Thyroid gland (tissue), 4 donors: ENCODE measurements around the gene ADAMTS16. TPM values are rescaled to one million over a fixed set of nuclear protein-coding genes. Genes with fewer than 3 reads are reported as not detected.
A peak's percentile ranks its signal among the peaks of the same experiment; 100 is the strongest.

Experiments
- DNase-seq, 2 donors: peaks; one replicate each; pipeline ENCODE4 v3.0.0-alpha.2; 2019
- H3K27ac ChIP-seq, 3 donors: fragments of 200-600 bp; sonication (generic); 1 replicate in 2 of 3; 2 replicates in 1 of 3; pipeline ENCODE4 v1.5.1; 2016 to 2019; ENCODE audit warnings: mild to moderate bottlenecking in 1 of 3, moderate library complexity in 1 of 3
- H3K27me3 ChIP-seq: fragments of 200-600 bp; sonication (generic); one replicate; pipeline ENCODE4 v1.5.1; 2019
- H3K36me3 ChIP-seq, 2 donors: fragments of 200-600 bp; sonication (generic); one replicate each; pipeline ENCODE4 v1.5.1; 2016 to 2019
- H3K4me1 ChIP-seq, 2 donors: fragments of 200-600 bp; sonication (generic); one replicate each; pipeline ENCODE4 v1.5.1; 2017 to 2019
- H3K4me3 ChIP-seq, 3 donors: fragments of 200-600 bp; sonication (generic); replicated peaks in 1 of 3; 1 replicate in 2 of 3; 2 replicates in 1 of 3; pipeline ENCODE4 v1.5.1; 2016; ENCODE audit warnings: mild to moderate bottlenecking in 1 of 3
- H3K9me3 ChIP-seq: fragments of 200-600 bp; sonication (generic); one replicate; pipeline ENCODE4 v1.5.1; 2017
- POLR2A ChIP-seq, 2 donors: fragments of 450-650 bp; IDR thresholded peaks; one replicate each; pipeline ENCODE4 v1.6.1; 2017; ENCODE audit warnings: antibody characterized with exemption in 2 of 2, mild to moderate bottlenecking in 2 of 2, moderate library complexity in 1 of 2
- WGBS, 2 donors: methylation state at CpG; one replicate each; pipeline ENCODE4 v1.1.5; 2017; 5-methylcytosine and 5-hydroxymethylcytosine counted together
- intact Hi-C: fragments of 100-400 bp; cut with DNase I; formaldehyde crosslinking; loops from one replicate; pipeline ENCODE4 v1.15.1; 2023
- total RNA-seq, 4 donors: library from RNA; depleted of rRNA; stranded (reverse); fragments of >200 nt; gene quantifications; one replicate each; pipeline ENCODE4 v1.2.3, GENCODE V29; 2016
- TF ChIP-seq, protein P1 (sequence below), 6 experiments: fragments of 200-600 bp in 3 of 6; fragments of 450-650 bp in 3 of 6; sonication (generic) in 3 of 6; IDR thresholded peaks; one replicate each; pipeline ENCODE4 v1.5.1; 2016 to 2019; ENCODE audit warnings: antibody characterized with exemption in 6 of 6, mild to moderate bottlenecking in 2 of 6, inconsistent platforms in 1 of 6, moderate library complexity in 1 of 6

ADAMTS16 gene
- total RNA-seq, 4 donors from 2014 or later = 0.11 to 1.0 (median 0.16) TPM

GRCh38 chr5:5258564-5258963, 118.4 kb downstream of the ADAMTS16 start:
- Histone ChIP-seq H3K27me3 (no peaks in the 10 kb centered on the region), H3K27ac (no peak overlapping the region), H3K4me3 (no peak overlapping the region), H3K4me1 (peaks cover 0 to 4% of the 10 kb centered on the region in 2 donors), H3K36me3 (no peaks in the 10 kb centered on the region), H3K9me3 (no peaks in the 10 kb centered on the region)
- DNase-seq = no peak
- no peak for TF ChIP-seq POLR2A (IDR thresholded peaks at IDR 0.05)
- TF ChIP-seq, protein P1, sequence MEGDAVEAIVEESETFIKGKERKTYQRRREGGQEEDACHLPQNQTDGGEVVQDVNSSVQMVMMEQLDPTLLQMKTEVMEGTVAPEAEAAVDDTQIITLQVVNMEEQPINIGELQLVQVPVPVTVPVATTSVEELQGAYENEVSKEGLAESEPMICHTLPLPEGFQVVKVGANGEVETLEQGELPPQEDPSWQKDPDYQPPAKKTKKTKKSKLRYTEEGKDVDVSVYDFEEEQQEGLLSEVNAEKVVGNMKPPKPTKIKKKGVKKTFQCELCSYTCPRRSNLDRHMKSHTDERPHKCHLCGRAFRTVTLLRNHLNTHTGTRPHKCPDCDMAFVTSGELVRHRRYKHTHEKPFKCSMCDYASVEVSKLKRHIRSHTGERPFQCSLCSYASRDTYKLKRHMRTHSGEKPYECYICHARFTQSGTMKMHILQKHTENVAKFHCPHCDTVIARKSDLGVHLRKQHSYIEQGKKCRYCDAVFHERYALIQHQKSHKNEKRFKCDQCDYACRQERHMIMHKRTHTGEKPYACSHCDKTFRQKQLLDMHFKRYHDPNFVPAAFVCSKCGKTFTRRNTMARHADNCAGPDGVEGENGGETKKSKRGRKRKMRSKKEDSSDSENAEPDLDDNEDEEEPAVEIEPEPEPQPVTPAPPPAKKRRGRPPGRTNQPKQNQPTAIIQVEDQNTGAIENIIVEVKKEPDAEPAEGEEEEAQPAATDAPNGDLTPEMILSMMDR (IDR thresholded peaks at IDR 0.05) = no peak
- 92% methylated on average over 1 of the region's 1 CpG for WGBS, 2 donors
- intact Hi-C loops = no loop called here

DNA sequence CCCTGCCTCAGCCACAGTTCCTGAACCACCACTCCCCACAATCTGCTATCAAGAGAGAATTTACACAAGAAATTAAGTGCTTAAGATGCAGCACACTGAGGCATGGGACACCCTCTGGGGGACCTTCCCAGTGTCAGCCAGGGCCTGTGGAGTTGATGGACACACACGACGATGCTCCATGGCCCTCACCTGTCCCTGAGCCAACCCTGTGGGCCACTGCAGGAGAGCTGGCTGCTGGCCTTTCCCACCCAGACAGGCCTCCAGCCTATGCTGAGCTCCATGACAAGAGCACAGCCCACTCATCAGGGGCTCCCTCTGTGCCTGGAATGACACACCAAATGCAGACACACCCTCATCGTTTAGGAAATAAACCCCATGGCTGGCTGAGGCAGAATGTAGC, 124.6 kb downstream of the ADAMTS16 start:
- Histone ChIP-seq H3K36me3 (no peaks in the 10 kb centered on the region), H3K4me3 (no peak overlapping the region), H3K4me1 (no peaks in the 10 kb centered on the region), H3K27ac (no peak overlapping the region), H3K9me3 (no peaks in the 10 kb centered on the region), H3K27me3 (no peaks in the 10 kb centered on the region)
- intact Hi-C loops = no loop called here
- 72 to 85% methylated on average over 2 to 3 of the region's 3 CpGs for WGBS, 2 donors
- no peak for DNase-seq
- TF ChIP-seq, protein P1 (IDR thresholded peaks at IDR 0.05) = no peak
- TF ChIP-seq POLR2A (IDR thresholded peaks at IDR 0.05) = no peak

- Histone ChIP-seq H3K4me3 (no peak overlapping the region), H3K27me3 (no peaks in the 10 kb centered on the region), H3K36me3 (no peaks in the 10 kb centered on the region), H3K27ac (no peak overlapping the region), H3K4me1 (peaks cover 0 to 4% of the 10 kb centered on the region in 2 donors), H3K9me3 (no peaks in the 10 kb centered on the region)
- 85 to 88% methylated on average over 6 of the region's 6 CpGs for WGBS, 2 donors
- no peak for DNase-seq
- TF ChIP-seq, protein P1 (IDR thresholded peaks at IDR 0.05) = no peak
- TF ChIP-seq POLR2A (IDR thresholded peaks at IDR 0.05) = no peak
- intact Hi-C loops = no loop called here
Observed at GRCh38 chr5:5266297-5266696, 126.2 kb downstream of the ADAMTS16 start.

GRCh38 chr5:5270161-5270560, 130.0 kb downstream of the ADAMTS16 start:
- H3K4me3 ChIP-seq = no peak overlapping the region
- H3K27ac ChIP-seq = no peak overlapping the region
- H3K4me1 ChIP-seq = peaks cover 0 to 4% of the 10 kb centered on the region in 2 donors
- TF ChIP-seq, protein P1 (IDR thresholded peaks at IDR 0.05) = no peak
- TF ChIP-seq POLR2A (IDR thresholded peaks at IDR 0.05) = no peak
- intact Hi-C loops = no loop called here
- no peaks in the 10 kb centered on the region for H3K27me3 ChIP-seq
- H3K36me3 ChIP-seq = no peaks in the 10 kb centered on the region
- WGBS, 2 donors = 91 to 95% methylated on average over 8 to 9 of the region's 9 CpGs
- no peak for DNase-seq
- H3K9me3 ChIP-seq = no peaks in the 10 kb centered on the region

GRCh38 chr5:5270958-5271785, 131.0 kb downstream of the ADAMTS16 start:
- 27 to 50% methylated on average over 17 of the region's 18 CpGs for WGBS, 2 donors
- no peak for TF ChIP-seq POLR2A (IDR thresholded peaks at IDR 0.05)
- TF ChIP-seq, protein P1 (IDR thresholded peaks at IDR 0.05) = no peak
- Histone ChIP-seq H3K36me3 (no peaks in the 10 kb centered on the region), H3K4me3 (no peak overlapping the region), H3K27me3 (no peaks in the 10 kb centered on the region), H3K4me1 (peaks cover 0 to 4% of the 10 kb centered on the region in 2 donors), H3K9me3 (no peaks in the 10 kb centered on the region), H3K27ac (no peak overlapping the region)
- peak; percentile 65 to 74 for DNase-seq
- intact Hi-C loops = no loop called here
